ENCODE measurements around the gene PEPD.

PEPD gene

DNA sequence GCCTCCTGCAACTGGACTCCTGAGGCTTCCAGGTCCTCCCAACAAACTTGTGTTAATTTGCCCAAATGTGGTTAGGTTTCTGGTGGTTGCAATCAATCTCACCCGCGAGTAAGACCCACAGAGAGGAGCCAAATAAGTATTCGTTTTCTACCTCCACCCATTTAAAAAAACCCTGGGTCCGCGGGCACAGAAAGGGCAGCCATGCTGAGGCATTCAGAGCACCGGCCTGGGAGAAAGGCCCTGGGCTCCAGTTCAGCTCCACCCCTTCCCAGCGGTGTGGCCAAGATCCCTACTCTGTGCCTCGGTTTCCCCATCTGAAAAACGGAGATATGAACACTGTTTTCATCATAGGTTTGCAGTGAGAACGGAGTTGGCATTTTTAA, 56.9 kb downstream of the PEPD start:
- no peak for TF ChIP-seq POLR2AphosphoS5 (IDR thresholded peaks at IDR 0.05; ENCODE audit: low read depth, low read length)
- TF ChIP-seq, protein P1, sequence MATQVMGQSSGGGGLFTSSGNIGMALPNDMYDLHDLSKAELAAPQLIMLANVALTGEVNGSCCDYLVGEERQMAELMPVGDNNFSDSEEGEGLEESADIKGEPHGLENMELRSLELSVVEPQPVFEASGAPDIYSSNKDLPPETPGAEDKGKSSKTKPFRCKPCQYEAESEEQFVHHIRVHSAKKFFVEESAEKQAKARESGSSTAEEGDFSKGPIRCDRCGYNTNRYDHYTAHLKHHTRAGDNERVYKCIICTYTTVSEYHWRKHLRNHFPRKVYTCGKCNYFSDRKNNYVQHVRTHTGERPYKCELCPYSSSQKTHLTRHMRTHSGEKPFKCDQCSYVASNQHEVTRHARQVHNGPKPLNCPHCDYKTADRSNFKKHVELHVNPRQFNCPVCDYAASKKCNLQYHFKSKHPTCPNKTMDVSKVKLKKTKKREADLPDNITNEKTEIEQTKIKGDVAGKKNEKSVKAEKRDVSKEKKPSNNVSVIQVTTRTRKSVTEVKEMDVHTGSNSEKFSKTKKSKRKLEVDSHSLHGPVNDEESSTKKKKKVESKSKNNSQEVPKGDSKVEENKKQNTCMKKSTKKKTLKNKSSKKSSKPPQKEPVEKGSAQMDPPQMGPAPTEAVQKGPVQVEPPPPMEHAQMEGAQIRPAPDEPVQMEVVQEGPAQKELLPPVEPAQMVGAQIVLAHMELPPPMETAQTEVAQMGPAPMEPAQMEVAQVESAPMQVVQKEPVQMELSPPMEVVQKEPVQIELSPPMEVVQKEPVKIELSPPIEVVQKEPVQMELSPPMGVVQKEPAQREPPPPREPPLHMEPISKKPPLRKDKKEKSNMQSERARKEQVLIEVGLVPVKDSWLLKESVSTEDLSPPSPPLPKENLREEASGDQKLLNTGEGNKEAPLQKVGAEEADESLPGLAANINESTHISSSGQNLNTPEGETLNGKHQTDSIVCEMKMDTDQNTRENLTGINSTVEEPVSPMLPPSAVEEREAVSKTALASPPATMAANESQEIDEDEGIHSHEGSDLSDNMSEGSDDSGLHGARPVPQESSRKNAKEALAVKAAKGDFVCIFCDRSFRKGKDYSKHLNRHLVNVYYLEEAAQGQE (IDR thresholded peaks at IDR 0.05; ENCODE audit: insufficient read depth in 1 of 2, low read depth in 2 of 2, low read length in 2 of 2) = no peak
- TF ChIP-seq SIN3A (IDR thresholded peaks at IDR 0.05; ENCODE audit: borderline replicate concordance, insufficient read depth, low read length) = no peak
- no peak for TF ChIP-seq TAF1 (IDR thresholded peaks at IDR 0.05; ENCODE audit: borderline replicate concordance, insufficient read depth, low read length)
- TF ChIP-seq FOXP2 (optimal IDR thresholded peaks at IDR 0.05; ENCODE audit: borderline replicate concordance, extremely low read depth, extremely low read length, insufficient read depth) = no peak

DNA sequence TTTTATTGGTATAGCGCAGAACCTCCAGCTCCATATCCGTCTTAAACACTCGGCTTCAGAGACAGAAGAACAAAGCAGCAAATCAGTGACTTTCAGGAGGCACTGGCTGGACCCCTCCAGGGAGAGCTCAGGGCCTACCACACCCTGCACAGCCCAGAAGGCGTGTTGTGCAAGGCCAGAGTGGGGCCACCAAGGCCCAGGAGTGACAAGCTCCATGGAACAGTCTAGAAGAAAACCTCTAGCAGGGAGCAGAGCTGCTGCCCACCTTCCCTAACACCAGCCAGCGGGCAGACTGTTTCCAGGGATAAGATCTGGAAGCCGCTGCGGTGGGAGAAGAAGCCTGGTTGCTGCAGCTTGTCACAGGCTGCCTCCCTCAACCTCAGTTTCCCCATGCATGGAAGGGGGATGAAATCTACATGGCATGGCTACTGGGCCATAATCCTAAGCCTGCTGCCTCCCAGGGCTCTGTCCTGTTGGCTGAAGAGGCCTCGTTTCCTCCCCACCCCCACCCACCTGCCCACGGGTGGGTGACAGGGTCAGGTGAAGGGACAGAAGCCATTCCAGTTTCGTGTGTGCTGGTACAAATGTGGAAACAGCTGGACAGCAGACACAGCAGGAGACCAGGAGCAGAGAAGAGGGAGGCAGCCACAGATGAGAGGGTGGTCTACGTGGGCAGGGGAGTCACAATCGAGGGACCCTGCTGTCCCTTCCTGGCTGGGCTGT, 57.4 kb downstream of the PEPD start:
- no peak for TF ChIP-seq SIN3A (IDR thresholded peaks at IDR 0.05; ENCODE audit: borderline replicate concordance, insufficient read depth, low read length)
- no peak for TF ChIP-seq TAF1 (IDR thresholded peaks at IDR 0.05; ENCODE audit: borderline replicate concordance, insufficient read depth, low read length)
- TF ChIP-seq, protein P1 (IDR thresholded peaks at IDR 0.05; ENCODE audit: insufficient read depth in 1 of 2, low read depth in 2 of 2, low read length in 2 of 2) = no peak
- TF ChIP-seq POLR2AphosphoS5 (IDR thresholded peaks at IDR 0.05; ENCODE audit: low read depth, low read length) = no peak
- TF ChIP-seq FOXP2 (optimal IDR thresholded peaks at IDR 0.05; ENCODE audit: borderline replicate concordance, extremely low read depth, extremely low read length, insufficient read depth) = no peak

DNA sequence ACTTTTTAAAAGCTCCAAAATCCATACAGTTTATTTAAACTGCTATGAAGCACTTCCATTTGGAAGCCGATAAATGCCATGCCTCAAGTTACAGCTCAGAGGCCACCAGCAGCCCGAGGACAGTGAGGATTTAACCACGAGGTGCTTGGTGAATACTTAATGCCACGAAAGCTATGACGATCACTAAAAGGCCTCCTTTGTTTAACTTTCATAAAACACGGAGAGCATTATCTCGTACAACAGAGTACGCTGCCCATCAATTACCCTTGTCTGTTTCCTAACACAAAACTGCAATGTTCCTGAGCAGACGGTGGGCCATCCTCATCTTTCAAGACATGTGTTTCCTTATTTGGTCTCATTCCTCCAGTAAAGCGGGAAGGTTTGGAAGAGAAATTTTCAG, 58.4 kb downstream of the PEPD start:
- TF ChIP-seq FOXP2 (optimal IDR thresholded peaks at IDR 0.05; ENCODE audit: borderline replicate concordance, extremely low read depth, extremely low read length, insufficient read depth) (no peak), TAF1 (IDR thresholded peaks at IDR 0.05; ENCODE audit: borderline replicate concordance, insufficient read depth, low read length) (no peak), POLR2AphosphoS5 (IDR thresholded peaks at IDR 0.05; ENCODE audit: low read depth, low read length) (no peak), SIN3A (IDR thresholded peaks at IDR 0.05; ENCODE audit: borderline replicate concordance, insufficient read depth, low read length) (no peak)
- TF ChIP-seq, protein P1 (IDR thresholded peaks at IDR 0.05; ENCODE audit: insufficient read depth in 1 of 2, low read depth in 2 of 2, low read length in 2 of 2) = no peak

DNA sequence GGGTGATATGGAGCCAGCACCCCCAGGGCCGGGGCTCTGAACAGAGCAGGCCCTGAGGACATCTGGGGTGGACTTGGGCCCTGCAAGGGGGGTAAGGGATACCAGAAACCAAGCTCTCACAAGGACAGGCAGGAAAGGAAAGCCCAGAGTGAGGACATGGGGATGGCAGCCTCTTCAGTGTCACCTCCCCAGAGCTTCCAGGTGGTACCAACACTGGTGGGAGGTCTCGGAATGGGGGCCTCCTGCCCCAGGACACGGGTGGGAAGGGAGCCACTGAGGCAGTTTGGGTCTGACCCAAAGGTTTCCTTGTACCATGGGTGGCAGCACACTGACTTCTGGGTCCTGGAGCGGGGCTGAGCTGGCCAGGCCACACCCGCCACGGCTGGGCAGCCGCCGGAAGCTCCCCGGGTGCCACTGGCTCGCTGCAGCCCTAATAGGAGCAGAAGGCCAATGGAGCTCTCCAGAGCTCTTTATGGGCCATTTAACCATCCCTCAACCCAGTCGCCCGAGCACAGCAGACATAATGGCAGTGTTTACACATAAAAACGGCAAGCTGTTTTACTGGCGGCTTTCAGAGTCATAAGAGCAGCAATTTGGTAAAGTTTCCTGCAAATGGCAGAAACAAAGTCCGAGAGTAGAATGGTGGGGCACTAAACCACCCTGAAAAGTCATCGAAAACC, 59.3 kb downstream of the PEPD start:
- TF ChIP-seq FOXP2 (optimal IDR thresholded peaks at IDR 0.05; ENCODE audit: borderline replicate concordance, extremely low read depth, extremely low read length, insufficient read depth) (no peak), POLR2AphosphoS5 (IDR thresholded peaks at IDR 0.05; ENCODE audit: low read depth, low read length) (no peak), SIN3A (IDR thresholded peaks at IDR 0.05; ENCODE audit: borderline replicate concordance, insufficient read depth, low read length) (no peak), TAF1 (IDR thresholded peaks at IDR 0.05; ENCODE audit: borderline replicate concordance, insufficient read depth, low read length) (no peak)
- TF ChIP-seq, protein P1 (IDR thresholded peaks at IDR 0.05; ENCODE audit: insufficient read depth in 1 of 2, low read depth in 2 of 2, low read length in 2 of 2) = no peak

All from PFSK-1 (cell line).